Gastrocnemius medialis (tissue), 4 donors: ENCODE measurements around the gene LRCH1. TPM values are rescaled to one million over a fixed set of nuclear protein-coding genes. Genes with fewer than 3 reads are reported as not detected.

Experiments
- ATAC-seq, 2 donors: fragments of 150-250 bp; one replicate each; pipeline ENCODE4 v1.9.1; 2016
- DNase-seq, 2 donors: peaks; one replicate each; pipeline ENCODE4 v3.0.0-alpha.2; 2019
- H3K27ac ChIP-seq, 4 donors: fragments of 200-600 bp; sonication (generic); 1 replicate in 1 of 4; 2 replicates in 3 of 4; pipeline ENCODE4 v1.5.1; 2016 to 2018; ENCODE audit warnings: mild to moderate bottlenecking in 2 of 4, moderate library complexity in 1 of 4
- H3K27me3 ChIP-seq, 3 donors: fragments of 200-600 bp; sonication (generic) in 2 of 3; 1 replicate in 1 of 3; 2 replicates in 2 of 3; pipeline versions ENCODE4 v1.5.1 to v1.6.0; 2016 to 2019; ENCODE audit warnings: mild to moderate bottlenecking in 1 of 3, moderate library complexity in 1 of 3
- H3K36me3 ChIP-seq, 2 donors: fragments of 200-600 bp; sonication (generic) in 1 of 2; one replicate each; pipeline ENCODE4 v1.5.1; 2017 to 2018
- H3K4me1 ChIP-seq, 2 donors: fragments of 200-600 bp; sonication (generic) in 1 of 2; one replicate each; pipeline ENCODE4 v1.5.1; 2016 to 2017; ENCODE audit warnings: mild to moderate bottlenecking in 2 of 2
- H3K4me3 ChIP-seq, 4 donors: fragments of 200-600 bp; sonication (generic) in 3 of 4; 1 replicate in 1 of 4; 2 replicates in 3 of 4; pipeline ENCODE4 v1.5.1; 2016 to 2019; ENCODE audit warnings: mild to moderate bottlenecking in 2 of 4
- H3K9me3 ChIP-seq, 3 donors: fragments of 200-600 bp; sonication (generic) in 2 of 3; 1 replicate in 1 of 3; 2 replicates in 2 of 3; pipeline ENCODE4 v1.5.1; 2016 to 2019
- CTCF ChIP-seq, 5 experiments: fragments of 450-650 bp in 3 of 5; fragments of 200-600 bp in 2 of 5; sonication (generic) in 2 of 5; IDR thresholded peaks in 4 of 5; conservative IDR thresholded peaks in 1 of 5; 1 replicate in 4 of 5; 2 replicates in 1 of 5; pipeline ENCODE4 v1.5.1; 2016 to 2019; ENCODE audit warnings: antibody characterized with exemption in 5 of 5, mild to moderate bottlenecking in 3 of 5, moderate library complexity in 3 of 5
- POLR2A ChIP-seq, 2 donors: fragments of 450-650 bp; IDR thresholded peaks; one replicate each; pipeline ENCODE4 v1.6.1; 2017; ENCODE audit warnings: antibody characterized with exemption in 2 of 2, mild to moderate bottlenecking in 2 of 2, moderate library complexity in 2 of 2
- in situ Hi-C, 4 donors: fragments of 200-750 bp; cut with MboI; loops; one replicate each; pipeline versions ENCODE4 v1.15.0 to v1.8.0; 2017; ENCODE audit warnings: low sequenced_read_pairs in 4 of 4
- intact Hi-C: fragments of 100-400 bp; cut with DNase I; formaldehyde crosslinking; loops from one replicate; pipeline ENCODE4 v1.15.1; 2023; ENCODE audit warnings: low total_unique reads
- total RNA-seq, 4 donors: library from RNA; depleted of rRNA; stranded (reverse); fragments of >200 nt; gene quantifications; one replicate each; pipeline versions ENCODE4 v1.1.0 to v1.2.3, GENCODE V29; 2016

The LRCH1 gene
- total RNA-seq, 4 donors from 2014 or later, result 3.4 to 5.0 (median 3.9) TPM

- no peak for ATAC-seq
- no peak for DNase-seq
- intact Hi-C loops (no loop called here), in situ Hi-C loops (no loop called here)
- TF ChIP-seq POLR2A (IDR thresholded peaks at IDR 0.05) (no peak), CTCF (IDR thresholded peaks at IDR 0.05 in 4 of 5, conservative IDR thresholded peaks at IDR 0.05 in 1 of 5) (no peak)
- Histone ChIP-seq H3K27ac (no peak overlapping the region), H3K4me1 (peaks cover 9 to 11% of the 10 kb centered on the region in 2 donors), H3K27me3 (no peaks in the 10 kb centered on the region), H3K36me3 (no peaks in the 10 kb centered on the region), H3K9me3 (no peaks in the 10 kb centered on the region), H3K4me3 (no peak overlapping the region)
These were observed 129.0 kb downstream of the LRCH1 start for GRCh38 chr13:46682015-46682414.

GRCh38 chr13:46682707-46683106 lies 129.7 kb downstream of the LRCH1 start:
- intact Hi-C loops, result no loop called here
- peaks cover 9 to 11% of the 10 kb centered on the region in 2 donors for H3K4me1 ChIP-seq
- TF ChIP-seq CTCF (IDR thresholded peaks at IDR 0.05 in 4 of 5, conservative IDR thresholded peaks at IDR 0.05 in 1 of 5) (no peak), POLR2A (IDR thresholded peaks at IDR 0.05) (no peak)
- no peaks in the 10 kb centered on the region for H3K36me3 ChIP-seq
- no peak for ATAC-seq
- no peaks in the 10 kb centered on the region for H3K27me3 ChIP-seq
- H3K27ac ChIP-seq, result no peak overlapping the region
- DNase-seq, result no peak
- in situ Hi-C loops, result no loop called here
- no peak overlapping the region for H3K4me3 ChIP-seq
- no peaks in the 10 kb centered on the region for H3K9me3 ChIP-seq

- in situ Hi-C loops, result no loop called here
- TF ChIP-seq POLR2A (IDR thresholded peaks at IDR 0.05) (no peak), CTCF (IDR thresholded peaks at IDR 0.05 in 4 of 5, conservative IDR thresholded peaks at IDR 0.05 in 1 of 5) (no peak)
- H3K27me3 ChIP-seq, result no peaks in the 10 kb centered on the region
- peaks cover 3 to 9% of the 10 kb centered on the region in 2 donors for H3K4me1 ChIP-seq
- H3K27ac ChIP-seq, result no peak overlapping the region
- no peaks in the 10 kb centered on the region for H3K9me3 ChIP-seq
- no peak for ATAC-seq
- intact Hi-C loops, result no loop called here
- DNase-seq, result no peak
- H3K36me3 ChIP-seq, result no peaks in the 10 kb centered on the region
- H3K4me3 ChIP-seq, result no peak overlapping the region
These were observed 130.8 kb downstream of the LRCH1 start for GRCh38 chr13:46683676-46684260.

- TF ChIP-seq CTCF (IDR thresholded peaks at IDR 0.05 in 4 of 5, conservative IDR thresholded peaks at IDR 0.05 in 1 of 5) (no peak), POLR2A (IDR thresholded peaks at IDR 0.05) (no peak)
- no peaks in the 10 kb centered on the region for H3K36me3 ChIP-seq
- no peak overlapping the region for H3K4me3 ChIP-seq
- ATAC-seq, result peak in 1 of 2 donors; percentile 42
- no peak overlapping the region for H3K27ac ChIP-seq
- H3K9me3 ChIP-seq, result no peaks in the 10 kb centered on the region
- intact Hi-C loops (no loop called here), in situ Hi-C loops (no loop called here)
- peaks cover 0 to 9% of the 10 kb centered on the region in 2 donors for H3K4me1 ChIP-seq
- no peak for DNase-seq
- H3K27me3 ChIP-seq, result no peaks in the 10 kb centered on the region
These were observed 131.5 kb downstream of the LRCH1 start for GRCh38 chr13:46684287-46685001.
